ENCODE measurements around the gene LRRC9.

Gene LRRC9

DNA sequence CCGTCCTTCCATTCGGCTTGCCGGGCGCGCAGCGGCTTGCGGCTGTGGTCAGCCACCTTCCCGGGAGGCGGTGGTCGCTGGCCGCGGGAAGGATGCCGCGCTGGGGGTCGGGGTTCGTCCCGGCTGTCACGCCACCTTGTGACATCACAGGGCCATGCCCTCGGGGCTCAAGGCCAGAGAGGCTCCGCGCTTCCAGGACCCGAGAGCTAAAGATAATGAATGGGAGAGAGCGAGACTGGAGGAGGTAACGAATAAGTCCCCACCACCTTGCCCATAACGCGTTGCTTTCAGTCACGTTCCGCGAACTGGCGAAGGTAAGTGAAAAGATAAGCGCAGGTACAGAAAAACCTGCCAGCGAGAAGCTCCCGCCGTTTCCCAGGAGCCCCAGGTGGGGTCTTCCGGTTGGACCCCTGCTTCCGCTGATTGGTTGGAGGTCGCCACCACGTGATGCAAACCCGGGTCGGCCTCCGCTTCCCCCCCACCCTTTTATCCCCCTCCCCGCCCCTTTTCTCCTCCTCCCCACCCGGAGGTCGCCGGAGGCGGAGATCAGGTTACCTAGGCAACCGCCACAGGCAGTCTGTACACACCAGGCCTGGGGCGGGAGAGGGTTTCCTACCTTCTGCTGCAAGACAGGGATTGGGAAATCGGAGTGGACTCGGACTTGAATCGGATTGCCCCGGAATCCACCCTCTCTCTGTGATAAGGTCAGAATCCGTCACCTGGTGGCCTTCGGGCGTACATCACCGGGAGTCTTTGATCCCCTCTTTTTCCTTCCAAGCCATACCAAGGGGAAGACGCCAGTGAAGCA is at the start of gene LRRC9:
TSS of gene LRRC9 (plus strand) at position 575 of the 808 bp plus-strand sequence.
- Mint-ChIP-seq H3K4me3 (peak within 1 kb of the TSS; percentile 69), H3K4me1 (peaks cover 2% of the 10 kb centered on the region), H3K36me3 (no peaks in the 10 kb centered on the region), H3K27ac (no peak within 1 kb of the TSS), H3K9me3 (peaks cover 4% of the 10 kb centered on the region), H3K27me3 (peaks cover 14% of the 10 kb centered on the region)
- DNase-seq (ENCODE audit: low spot score in 2 of 2) (peak in 1 of 2 donors; percentile 7), ATAC-seq (ENCODE audit: low read depth) (peak; percentile 52)

DNA sequence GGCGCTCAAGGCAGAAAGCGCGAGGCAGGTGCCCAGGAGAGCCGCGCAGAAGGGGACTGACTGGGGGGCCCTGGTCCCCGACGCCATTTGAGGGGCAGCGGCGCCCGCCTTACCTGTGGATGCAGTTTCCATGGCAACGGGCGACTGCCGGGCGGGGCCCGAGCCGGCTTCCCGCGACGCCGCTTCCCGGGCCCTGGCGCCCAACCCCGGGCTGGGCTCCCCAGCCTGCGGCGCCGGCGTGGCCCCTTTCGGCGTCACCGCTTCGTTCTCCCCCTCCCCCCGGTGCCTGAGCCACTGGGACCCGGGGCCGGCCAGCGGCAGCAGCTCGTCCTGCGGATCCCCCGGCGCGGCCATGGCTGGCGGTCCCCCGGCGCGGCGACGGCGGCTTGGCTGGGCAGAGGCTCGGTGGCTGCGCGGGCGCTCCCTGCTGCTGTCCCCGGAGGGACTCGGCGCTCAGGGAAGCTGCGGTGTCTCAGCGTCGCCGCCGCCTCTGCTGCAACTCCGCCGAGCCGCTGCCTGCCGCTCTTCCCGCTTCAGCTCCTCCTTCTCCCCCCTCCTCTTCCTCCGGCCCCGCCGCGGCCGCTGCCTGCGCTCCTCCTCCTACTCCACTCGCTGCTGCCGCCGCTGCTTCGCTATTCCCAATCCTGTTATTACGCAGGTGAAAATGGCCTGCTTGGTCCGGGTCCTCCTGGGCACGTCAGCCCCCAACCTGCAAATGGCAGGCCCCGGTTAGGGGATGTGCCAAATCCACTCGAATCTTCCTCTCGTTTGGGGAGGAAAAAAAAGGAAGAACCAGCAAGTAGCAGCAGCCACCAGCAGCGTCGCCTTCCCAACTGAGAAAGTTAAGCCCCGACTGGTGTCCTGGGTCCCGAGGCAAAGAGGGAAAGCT is 49.4 kb upstream of the LRRC9 start, which contains the start of gene RTN1:
TSS of gene RTN1 (minus strand) at position 500 of the 889 bp plus-strand sequence. CDS start at position 354, 146 bp downstream.
- Mint-ChIP-seq H3K27ac (no peak within 1 kb of the TSS), H3K4me1 (peaks cover 8% of the 10 kb centered on the region), H3K9me3 (no peaks in the 10 kb centered on the region), H3K36me3 (no peaks in the 10 kb centered on the region), H3K27me3 (peaks cover 12% of the 10 kb centered on the region), H3K4me3 (peak within 1 kb of the TSS; percentile 91)
- ATAC-seq (ENCODE audit: low read depth) (peak; percentile 31), DNase-seq (ENCODE audit: low spot score in 2 of 2) (no peak)

DNA sequence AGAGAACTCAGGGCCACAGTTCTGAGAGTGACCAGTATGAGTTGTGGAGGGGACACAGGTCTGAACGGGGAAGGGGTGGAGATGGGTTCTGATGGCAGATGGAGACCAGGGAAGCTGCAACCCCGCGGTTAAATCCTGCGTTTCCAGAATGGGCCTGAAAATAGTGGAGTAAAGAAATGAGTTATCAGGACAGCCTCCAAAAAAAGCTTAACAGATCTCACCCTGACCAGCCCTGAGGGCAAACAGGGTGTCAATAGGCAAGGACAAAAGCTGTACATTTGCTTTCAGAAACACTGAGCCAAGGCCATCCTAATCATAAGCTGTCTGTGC is 48.8 kb upstream of the LRRC9 start:
- DNase-seq (ENCODE audit: low spot score in 2 of 2): no peak
- Mint-ChIP-seq H3K27me3 (peaks cover 10% of the 10 kb centered on the region), H3K27ac (no peak overlapping the region)

DNA sequence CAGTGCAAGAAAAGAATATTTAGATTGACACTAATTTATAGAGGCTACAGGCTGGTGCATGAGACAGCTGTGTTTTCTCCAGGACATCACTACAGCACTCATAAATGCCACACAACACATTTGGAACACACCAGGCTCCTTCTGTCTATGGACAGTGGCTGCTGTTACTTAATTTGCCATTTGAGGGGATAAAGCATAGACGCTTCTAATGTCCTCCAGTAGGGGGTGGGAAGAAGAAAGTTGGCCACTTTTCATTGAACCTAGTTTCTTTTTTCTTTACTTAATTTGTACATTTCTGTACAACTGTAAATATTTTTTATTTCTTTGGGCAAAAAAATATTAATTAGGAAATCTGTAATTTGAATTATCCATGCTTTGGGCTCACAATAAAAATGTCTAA is 37.0 kb upstream of the LRRC9 start:
- ATAC-seq (ENCODE audit: low read depth): no peak
- Mint-ChIP-seq H3K4me3 (no peak overlapping the region), H3K27ac (no peak overlapping the region), H3K4me1 (no peaks in the 10 kb centered on the region), H3K36me3 (peaks cover 2% of the 10 kb centered on the region), H3K9me3 (peaks cover 3% of the 10 kb centered on the region), H3K27me3 (peaks cover 11% of the 10 kb centered on the region)
- no peak for DNase-seq (ENCODE audit: low spot score in 2 of 2)

More for the DNA sequence above, 48.8 kb upstream of the LRRC9 start:
- H3K4me3 Mint-ChIP-seq: peak overlapping the region; percentile 91
- H3K36me3 Mint-ChIP-seq: no peaks in the 10 kb centered on the region
- no peaks in the 10 kb centered on the region for H3K9me3 Mint-ChIP-seq
- peaks cover 8% of the 10 kb centered on the region for H3K4me1 Mint-ChIP-seq
- ATAC-seq (ENCODE audit: low read depth): no peak

DNA sequence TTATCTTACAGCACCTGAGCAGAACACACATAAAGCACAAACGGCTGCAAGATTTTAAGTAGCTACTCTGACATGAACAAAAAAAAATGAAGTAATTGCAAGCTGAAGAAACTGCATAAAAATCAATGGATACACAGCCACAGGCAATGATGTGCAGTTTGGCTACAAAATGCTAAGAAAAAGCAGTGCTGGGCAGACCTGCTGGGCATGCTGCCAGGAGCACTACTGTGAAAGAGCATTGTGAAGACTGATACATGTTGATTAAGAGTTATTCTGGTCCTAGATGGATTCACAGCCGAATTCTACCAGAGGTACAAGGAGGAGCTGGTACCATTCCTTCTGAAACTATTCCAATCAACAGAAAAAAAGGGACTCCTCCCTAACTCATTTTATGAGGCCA is 29.3 kb upstream of the LRRC9 start:
- H3K27ac Mint-ChIP-seq: no peak overlapping the region
- ATAC-seq (ENCODE audit: low read depth): no peak
- H3K27me3 Mint-ChIP-seq: peaks cover 6% of the 10 kb centered on the region
- no peaks in the 10 kb centered on the region for H3K4me1 Mint-ChIP-seq
- no peaks in the 10 kb centered on the region for H3K9me3 Mint-ChIP-seq
- DNase-seq (ENCODE audit: low spot score in 2 of 2): no peak
- H3K36me3 Mint-ChIP-seq: no peaks in the 10 kb centered on the region
- H3K4me3 Mint-ChIP-seq: no peak overlapping the region

DNA sequence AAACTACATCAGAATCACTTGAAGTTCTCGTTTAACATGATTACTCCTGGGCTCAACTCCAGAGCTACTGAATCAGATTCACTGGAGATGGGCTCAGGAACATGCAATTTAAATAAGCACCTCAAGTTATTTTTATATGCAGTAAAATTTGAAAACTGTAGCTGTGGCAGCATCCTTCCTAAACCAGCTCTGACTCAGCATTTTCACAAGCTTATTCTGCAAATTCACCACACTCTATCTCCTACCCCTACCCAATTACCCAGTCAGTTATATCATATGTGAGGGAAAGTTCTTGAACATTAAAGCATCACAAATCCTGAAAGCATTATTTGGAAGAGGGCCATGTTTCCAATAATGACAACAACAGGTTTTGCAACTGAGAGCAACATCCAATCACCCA is 24.2 kb upstream of the LRRC9 start:
- Mint-ChIP-seq H3K4me3 (no peak overlapping the region), H3K27me3 (peaks cover 2% of the 10 kb centered on the region), H3K27ac (no peak overlapping the region), H3K36me3 (no peaks in the 10 kb centered on the region), H3K4me1 (no peaks in the 10 kb centered on the region), H3K9me3 (no peaks in the 10 kb centered on the region)
- ATAC-seq (ENCODE audit: low read depth) (no peak), DNase-seq (ENCODE audit: low spot score in 2 of 2) (no peak)

DNA sequence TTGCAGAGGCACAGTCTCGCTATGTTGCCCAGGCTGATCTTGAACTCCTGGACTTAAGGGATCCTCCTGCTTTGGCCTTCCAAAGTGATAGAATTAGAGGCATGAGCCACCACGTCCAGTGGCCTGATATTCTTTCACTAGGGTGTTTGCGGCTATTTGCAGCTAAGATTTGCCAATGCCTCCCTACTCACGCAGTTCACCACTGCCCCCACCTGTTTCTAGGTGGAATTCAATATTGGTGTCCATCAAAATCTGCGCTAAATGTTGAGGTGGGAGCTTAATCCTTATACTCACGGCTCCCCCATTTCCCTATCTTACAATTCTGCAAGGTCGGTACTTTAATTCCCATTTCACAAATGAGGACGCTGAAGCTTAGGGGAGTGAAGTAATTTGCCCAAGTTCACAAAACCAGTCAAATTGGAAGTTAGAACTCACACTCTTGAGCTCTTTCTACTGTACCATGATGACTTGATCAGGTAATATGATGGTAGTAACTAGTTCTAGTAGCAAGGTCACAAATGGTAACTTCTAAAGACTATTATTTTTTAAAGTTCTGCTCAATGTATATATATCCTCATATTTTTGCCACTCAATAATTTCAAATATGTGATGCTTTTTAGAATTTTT is 22.1 kb upstream of the LRRC9 start:
- no peak for DNase-seq (ENCODE audit: low spot score in 2 of 2)
- Mint-ChIP-seq H3K4me3 (no peak overlapping the region), H3K27ac (no peak overlapping the region), H3K9me3 (peaks cover 2% of the 10 kb centered on the region), H3K36me3 (no peaks in the 10 kb centered on the region), H3K4me1 (no peaks in the 10 kb centered on the region), H3K27me3 (peaks cover 2% of the 10 kb centered on the region)
- ATAC-seq (ENCODE audit: low read depth): no peak

DNA sequence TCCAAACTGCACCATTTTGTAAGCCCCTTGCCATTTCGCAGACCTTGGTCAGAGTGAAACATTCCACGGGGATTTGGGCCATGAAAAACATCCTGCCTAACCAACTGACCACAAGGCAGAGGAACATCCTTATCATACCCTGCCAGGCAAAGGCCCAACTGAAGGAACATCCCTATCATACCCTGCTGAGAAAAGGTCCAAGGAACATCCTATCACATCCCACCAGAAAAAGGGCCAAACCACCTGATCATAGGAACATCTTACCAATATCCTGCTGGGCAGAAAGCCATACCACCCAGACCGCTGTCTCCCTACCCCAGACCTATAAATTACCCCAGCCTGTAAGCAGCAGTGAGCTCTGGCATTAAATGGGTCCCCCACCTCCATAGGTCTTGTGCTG is 19.4 kb upstream of the LRRC9 start:
- Mint-ChIP-seq H3K27me3 (peaks cover 2% of the 10 kb centered on the region), H3K9me3 (peaks cover 2% of the 10 kb centered on the region), H3K27ac (no peak overlapping the region), H3K4me1 (no peaks in the 10 kb centered on the region), H3K36me3 (no peaks in the 10 kb centered on the region), H3K4me3 (no peak overlapping the region)
- no peak for ATAC-seq (ENCODE audit: low read depth)
- DNase-seq (ENCODE audit: low spot score in 2 of 2): no peak

DNA sequence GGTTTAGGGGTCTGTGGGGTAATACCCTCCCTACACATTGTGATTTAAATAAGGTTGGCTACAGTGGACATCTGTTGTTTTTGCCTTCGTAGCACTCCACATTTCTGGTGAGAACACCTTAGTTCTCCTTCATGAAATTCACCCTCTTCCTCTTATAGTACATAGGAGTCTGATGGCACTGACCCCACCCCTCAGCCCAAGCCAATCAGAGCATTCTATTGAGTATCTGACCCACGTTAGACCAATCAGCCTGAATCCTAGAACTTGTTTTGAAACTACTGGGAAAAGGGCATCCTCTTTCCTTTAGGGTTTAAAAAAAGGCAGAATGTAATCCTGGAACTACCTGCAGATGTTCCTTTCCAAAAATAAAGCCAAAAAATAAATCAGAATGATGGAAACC is 15.8 kb upstream of the LRRC9 start:
- no peak overlapping the region for H3K4me3 Mint-ChIP-seq
- H3K27me3 Mint-ChIP-seq: no peaks in the 10 kb centered on the region
- DNase-seq (ENCODE audit: low spot score in 2 of 2) (no peak), ATAC-seq (ENCODE audit: low read depth) (no peak)
- H3K9me3 Mint-ChIP-seq: peaks cover 2% of the 10 kb centered on the region
- H3K36me3 Mint-ChIP-seq: no peaks in the 10 kb centered on the region
- H3K4me1 Mint-ChIP-seq: no peaks in the 10 kb centered on the region
- H3K27ac Mint-ChIP-seq: no peak overlapping the region

DNA sequence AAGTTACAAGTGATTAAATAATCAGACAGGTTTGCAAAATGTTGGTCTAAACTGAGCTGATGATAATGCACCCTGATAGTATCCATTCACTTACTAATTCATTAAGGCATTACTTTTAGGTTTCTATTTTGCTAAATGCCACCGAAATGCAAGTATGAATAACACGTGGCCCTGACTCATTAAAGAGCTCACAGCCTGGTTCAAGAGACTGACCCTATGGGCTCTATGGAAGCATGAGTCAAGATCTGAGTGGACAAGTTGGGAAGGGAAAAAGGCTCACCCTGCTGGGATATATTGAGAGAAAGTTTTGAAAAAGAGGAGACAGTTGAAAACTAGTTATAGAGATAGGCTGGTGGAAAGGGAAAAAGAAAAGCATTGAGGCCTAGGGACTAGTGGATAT is 14.8 kb upstream of the LRRC9 start:
- H3K4me1 Mint-ChIP-seq: no peaks in the 10 kb centered on the region
- H3K27me3 Mint-ChIP-seq: peaks cover 2% of the 10 kb centered on the region
- no peak overlapping the region for H3K4me3 Mint-ChIP-seq
- no peaks in the 10 kb centered on the region for H3K36me3 Mint-ChIP-seq
- no peak overlapping the region for H3K27ac Mint-ChIP-seq
- DNase-seq (ENCODE audit: low spot score in 2 of 2) (no peak), ATAC-seq (ENCODE audit: low read depth) (no peak)
- H3K9me3 Mint-ChIP-seq: peaks cover 2% of the 10 kb centered on the region

DNA sequence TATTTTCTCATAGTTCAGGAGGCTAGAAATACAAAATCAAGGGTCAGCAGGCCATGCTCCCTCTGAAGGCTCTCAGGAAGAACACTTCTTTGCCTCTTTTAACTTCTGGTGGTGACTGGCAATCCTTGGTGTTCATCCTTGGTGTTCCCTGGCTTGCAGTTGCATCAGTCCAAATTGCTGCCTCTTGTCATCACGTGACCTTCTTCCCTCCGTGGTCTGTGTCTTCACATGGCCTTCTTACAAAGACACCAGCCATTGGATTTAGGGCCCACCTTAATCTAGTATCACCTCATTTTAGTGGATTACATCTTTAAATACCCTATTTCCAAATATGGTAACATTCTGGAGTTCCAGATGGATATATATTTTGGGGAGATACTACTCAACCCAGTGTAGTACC is 7.5 kb upstream of the LRRC9 start:
- no peak for ATAC-seq (ENCODE audit: low read depth)
- no peak for DNase-seq (ENCODE audit: low spot score in 2 of 2)
- Mint-ChIP-seq H3K27me3 (peaks cover 11% of the 10 kb centered on the region), H3K36me3 (no peaks in the 10 kb centered on the region), H3K9me3 (peaks cover 2% of the 10 kb centered on the region), H3K27ac (no peak overlapping the region), H3K4me1 (no peaks in the 10 kb centered on the region), H3K4me3 (no peak overlapping the region)

DNA sequence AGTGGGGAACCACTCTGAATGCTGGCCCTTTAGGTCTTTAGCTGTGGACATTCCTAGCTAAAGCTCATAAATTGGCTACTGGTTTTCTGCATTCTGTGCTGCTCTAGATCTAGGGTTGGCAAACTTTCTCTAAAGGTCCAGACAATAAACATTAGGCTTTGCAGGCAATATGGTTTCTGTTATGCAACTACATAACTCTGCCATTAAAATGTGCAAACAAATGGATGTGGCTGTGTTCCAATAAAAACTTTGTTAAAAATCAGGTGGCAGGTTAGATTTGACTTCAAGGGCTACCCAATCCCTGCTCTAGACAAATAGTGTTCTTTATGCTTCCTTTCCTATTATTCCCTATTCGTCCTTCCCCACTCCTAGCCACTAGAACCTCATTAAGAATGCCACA is 6.8 kb upstream of the LRRC9 start:
- H3K4me1 Mint-ChIP-seq: no peaks in the 10 kb centered on the region
- peaks cover 11% of the 10 kb centered on the region for H3K27me3 Mint-ChIP-seq
- no peak overlapping the region for H3K27ac Mint-ChIP-seq
- ATAC-seq (ENCODE audit: low read depth) (no peak), DNase-seq (ENCODE audit: low spot score in 2 of 2) (no peak)
- H3K36me3 Mint-ChIP-seq: no peaks in the 10 kb centered on the region
- peaks cover 2% of the 10 kb centered on the region for H3K9me3 Mint-ChIP-seq
- H3K4me3 Mint-ChIP-seq: no peak overlapping the region

DNA sequence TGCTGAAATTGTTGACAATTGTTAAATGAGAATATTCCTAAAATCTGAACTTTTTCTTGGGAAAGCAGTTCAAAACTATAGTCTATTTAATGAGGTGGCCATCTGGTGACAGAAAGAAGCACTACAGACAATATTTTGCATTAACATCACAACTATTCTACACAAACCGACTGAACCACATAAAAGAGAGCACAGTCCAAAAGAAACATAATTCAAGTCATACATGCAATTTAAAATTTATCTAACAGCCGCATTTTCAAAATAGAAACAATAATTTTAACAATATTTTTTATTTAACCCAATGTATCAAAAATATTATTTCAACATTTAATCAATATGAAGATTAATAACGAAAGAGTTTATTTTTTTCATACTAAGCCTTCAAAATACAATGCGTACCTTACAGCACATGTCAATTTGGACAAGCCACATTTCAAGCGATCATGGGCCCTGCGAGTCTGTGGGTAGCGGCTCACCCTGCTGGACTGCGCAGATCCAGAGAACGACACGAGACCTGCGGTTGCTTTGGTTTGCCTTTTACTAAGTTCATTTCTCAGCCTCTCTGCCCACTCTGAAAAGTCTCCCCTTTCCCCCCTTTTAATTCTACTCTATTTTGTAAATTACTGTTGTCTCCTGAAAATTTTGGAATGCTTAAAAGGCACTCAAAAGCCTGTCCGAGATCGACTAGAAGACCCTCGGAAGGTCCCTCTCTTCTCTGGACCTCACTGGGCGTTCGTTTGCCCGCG is 947 bp upstream of the LRRC9 start:
- Mint-ChIP-seq H3K27me3 (peaks cover 14% of the 10 kb centered on the region), H3K4me3 (peak overlapping the region; percentile 69), H3K9me3 (peaks cover 4% of the 10 kb centered on the region), H3K27ac (no peak overlapping the region), H3K4me1 (peaks cover 2% of the 10 kb centered on the region), H3K36me3 (no peaks in the 10 kb centered on the region)
- DNase-seq (ENCODE audit: low spot score in 2 of 2): no peak
- ATAC-seq (ENCODE audit: low read depth): peak; percentile 62

DNA sequence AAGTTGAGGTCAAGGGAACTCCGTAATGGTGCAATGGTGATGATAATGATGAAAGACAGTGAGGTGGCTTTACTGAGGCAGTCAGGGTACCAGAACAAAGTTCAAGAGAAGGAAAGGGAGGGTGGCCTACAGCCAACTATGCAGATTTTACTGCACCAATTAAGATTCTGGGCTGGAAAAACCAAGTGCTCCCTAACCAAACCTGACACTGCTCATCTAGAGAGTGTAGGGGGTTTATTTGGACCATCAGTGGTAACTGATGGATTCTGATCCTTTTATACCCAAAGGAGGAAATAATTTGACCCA is 387 bp downstream of the LRRC9 start:
- Mint-ChIP-seq H3K9me3 (peaks cover 4% of the 10 kb centered on the region), H3K4me3 (peak overlapping the region; percentile 65), H3K4me1 (peaks cover 2% of the 10 kb centered on the region), H3K36me3 (no peaks in the 10 kb centered on the region), H3K27me3 (peaks cover 16% of the 10 kb centered on the region), H3K27ac (no peak overlapping the region)
- no peak for DNase-seq (ENCODE audit: low spot score in 2 of 2)
- no peak for ATAC-seq (ENCODE audit: low read depth)
